ENCODE results near the gene USP16.
A peak's percentile ranks its signal among the peaks of the same experiment; 100 is the strongest.

Gene USP16

DNA sequence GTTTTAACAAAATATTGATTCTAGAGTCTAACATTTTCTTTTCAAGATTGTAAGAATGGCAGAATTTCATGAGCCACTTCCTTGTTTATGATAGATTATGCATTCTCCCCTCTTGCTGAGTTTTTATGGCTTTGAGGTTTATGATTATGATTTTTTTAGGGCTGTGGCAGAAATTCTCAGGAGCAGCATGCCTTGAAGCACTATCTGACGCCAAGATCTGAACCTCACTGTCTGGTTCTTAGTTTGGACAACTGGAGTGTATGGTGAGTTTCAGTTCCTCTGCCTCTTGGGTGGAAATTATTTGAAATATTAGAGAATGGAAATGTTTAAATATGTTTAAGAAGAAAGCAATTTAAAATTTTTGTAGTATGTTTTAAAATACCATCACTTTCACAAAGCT is 10.2 kb downstream of the USP16 start:
- no peak for DNase-seq

DNA sequence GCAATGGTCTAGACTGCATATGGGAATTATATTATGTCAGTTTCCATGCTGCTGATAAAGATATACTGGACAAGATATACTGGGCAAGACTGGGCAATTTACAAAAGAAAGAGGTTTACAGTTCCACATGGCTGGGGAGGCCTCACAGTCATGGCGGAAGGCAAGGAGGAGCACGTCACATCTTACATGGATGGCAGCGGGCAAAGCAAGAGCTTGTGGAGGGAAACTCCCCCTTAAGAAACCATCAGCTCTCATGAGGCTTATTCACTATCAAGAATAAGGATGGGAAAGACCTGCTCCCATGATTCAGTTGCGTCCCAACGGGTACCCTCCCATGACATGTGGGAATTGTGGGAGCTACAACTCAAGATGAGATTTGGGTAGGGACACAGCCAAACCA is 27.8 kb downstream of the USP16 start:
- no peak for DNase-seq

DNA sequence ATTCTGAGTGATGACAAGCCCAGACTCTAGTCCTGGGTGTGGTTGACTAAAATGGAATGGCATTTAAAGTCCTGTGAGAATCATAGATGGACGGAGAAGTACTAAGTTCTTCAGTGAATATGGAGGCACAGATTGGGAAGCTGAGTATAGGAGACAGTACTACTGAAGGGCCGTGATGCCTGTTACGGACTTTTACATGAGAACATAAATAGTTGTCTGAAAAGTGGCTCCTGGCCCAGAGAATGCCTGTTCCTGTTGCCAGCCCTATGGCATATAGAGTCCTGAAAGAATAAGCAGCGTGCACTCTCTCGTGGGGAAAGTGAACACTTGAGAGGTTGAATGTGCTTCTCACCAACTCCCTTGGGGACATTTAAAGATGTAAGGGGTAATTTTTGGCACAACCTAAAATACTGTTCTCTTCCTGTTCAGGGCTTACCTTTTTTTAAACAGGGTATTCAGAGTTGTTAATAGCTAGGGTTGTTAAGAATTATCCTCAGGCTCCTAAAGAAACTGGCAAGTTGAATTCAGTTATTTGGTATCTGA is 28.6 kb downstream of the USP16 start:
- no peak for DNase-seq

DNA sequence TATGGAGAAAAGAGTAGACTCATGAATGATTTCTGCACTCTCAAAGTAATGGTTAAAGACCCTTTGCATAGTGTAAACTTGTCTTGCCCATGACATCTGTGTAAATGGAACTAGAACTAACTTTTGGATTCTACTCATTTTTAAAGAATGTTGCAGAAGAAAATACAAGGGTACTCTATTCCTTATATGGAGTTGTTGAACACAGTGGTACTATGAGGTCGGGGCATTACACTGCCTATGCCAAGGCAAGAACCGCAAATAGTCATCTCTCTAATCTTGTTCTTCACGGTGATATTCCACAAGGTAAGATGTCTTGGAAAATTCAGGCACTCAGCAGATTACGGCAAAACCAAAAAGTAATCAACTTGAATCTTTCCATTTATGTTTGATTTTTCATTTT is 29.2 kb downstream of the USP16 start:
- DNase-seq: no peak

DNA sequence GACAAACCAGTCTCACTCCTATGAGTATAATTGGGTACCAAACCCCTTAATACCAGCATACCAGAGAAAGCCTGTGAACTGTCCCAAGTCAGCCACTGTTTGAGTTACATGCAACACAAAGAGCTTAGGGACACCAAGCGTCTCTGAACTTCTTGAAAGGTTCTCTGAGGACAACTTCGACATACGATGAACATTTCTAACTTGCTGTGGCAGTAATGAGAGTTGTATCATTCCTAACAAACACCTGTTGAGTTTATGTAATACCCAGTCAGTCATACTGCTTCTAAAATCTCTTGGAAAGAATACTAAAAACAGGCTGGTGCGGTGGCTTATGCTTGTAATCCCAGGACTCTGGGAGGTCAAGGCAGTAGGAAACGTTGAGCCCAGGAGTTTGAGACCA is 30.6 kb downstream of the USP16 start:
- no peak for DNase-seq

DNA sequence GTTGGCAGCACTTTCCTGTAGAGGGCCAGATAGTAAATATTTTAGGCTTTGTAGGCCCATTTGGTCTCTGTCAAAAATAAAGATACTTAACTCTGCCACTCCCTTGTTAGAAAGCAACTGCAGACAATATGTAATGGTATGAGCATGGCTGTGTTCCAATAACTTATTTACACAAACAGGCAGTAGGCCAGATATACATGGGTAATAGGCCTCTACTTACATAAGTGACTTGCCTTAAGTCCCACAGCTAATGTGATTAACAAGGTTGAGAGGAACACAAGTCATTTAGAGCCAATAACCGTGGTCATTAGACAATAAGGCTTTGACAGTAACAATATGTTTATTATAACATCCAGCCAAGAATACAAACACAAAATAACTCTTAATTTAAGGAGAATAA is 31.5 kb downstream of the USP16 start:
- DNase-seq: no peak

DNA sequence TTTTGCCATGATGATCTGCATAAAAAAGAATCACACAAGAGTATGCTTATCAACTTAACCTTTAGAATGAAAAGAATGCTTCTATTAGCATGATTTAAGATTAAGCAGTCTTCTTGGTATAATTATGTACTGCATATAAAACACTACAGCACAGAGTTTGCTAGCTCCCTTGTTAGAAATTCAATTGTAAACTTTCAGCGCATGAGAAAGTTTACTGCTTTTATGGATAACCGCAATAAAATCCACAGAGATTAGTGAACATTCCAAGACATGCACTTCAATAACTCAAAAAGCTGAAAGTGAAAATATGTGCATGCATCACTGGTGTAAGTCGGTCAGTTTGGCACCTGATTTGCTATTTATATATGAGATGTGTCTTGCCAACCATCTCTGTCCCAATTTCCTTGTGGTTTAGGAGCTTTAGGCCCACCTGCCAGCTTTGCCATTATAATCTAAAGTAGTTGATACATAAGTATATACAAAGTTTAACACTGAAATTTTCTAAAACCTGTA is 32.1 kb downstream of the USP16 start:
- no peak for DNase-seq

DNA sequence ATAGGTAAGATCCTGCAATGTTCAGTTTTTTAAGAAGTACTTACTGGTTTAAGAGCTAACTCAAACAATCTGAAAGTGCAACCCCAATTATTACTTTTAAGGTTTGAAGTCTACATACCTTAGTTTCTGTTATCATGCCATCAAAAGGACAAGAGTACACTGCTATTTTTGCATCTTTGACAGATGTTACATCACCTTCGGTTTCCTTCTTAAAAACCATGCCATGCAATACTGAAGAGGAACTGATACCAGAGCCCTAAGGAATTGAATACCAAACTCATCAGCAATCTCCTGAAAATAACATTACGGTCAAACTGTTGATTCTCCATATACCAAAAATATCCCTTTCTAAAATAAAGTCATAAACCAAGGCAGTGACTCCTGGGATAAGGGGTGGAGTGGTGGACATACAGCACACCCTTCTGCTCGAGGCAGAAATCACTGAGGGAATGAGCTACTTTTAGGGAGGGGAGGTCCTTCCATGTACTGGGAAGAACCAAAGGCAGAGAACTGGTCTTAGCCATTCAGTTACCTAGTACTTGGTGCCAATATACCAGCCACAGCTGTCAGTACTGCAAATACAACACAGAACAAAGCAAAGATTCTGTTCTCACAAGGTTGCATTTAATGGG is 40.5 kb downstream of the USP16 start:
- no peak for DNase-seq

DNA sequence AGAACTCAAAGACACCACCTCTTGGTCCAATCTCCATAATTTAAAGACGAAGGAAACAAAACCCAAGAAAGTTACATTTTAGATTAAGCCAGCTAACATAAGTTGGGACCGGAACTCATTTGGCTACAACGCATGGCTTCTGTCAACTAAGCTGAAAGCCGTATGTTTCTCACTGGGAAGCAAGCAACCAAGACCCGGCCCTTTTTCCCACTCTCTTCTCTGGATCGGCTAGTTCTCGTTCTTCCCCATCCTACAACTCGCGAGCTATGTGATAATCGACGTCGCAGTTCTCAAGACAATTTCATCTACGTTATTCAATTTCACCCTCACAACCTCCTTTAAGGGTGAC is 48.4 kb downstream of the USP16 start:
- DNase-seq: no peak

DNA sequence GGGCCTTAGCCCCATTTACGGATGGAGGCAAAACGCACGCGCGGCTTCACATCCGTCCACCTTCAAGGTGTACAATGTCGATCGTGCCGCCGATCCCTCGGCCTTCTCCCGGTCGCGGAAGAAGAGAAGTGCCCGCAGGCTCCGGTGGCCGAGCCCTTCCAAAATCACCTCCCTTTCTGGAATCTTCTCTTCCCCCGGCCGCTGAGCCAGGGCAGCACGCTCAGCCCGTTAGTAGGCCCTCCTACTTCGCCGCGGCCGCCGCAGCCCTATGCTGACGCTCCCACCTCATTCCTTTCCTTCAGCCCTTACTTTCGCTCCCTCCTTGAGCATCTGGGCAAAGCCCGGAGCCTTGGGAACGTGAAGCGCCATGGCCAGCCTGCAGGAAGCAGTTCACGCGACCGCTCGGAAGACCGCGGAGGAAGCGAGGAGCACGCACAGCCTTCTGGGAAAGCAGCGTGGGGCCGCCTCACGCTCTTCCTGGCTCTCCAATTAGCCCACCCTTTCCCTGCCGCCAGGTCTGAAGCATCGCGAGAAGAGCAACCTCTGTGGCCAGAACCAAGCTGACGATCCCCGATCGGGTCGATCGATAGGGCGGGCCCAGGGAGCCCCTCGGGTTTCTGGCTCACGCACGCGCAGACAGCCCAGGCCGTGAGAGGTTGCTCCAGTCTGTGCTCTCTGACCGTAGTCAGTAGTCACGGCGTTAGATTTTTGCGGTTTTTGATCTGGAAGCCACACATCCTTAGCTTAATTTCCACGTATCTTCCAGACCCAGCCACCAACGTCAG is 48.9 kb downstream of the USP16 start, which contains the start of gene CCT8:
CCT8 (minus strand) TSS at position 427 of the 785 bp plus-strand sequence; CDS start at position 369, 58 bp downstream.
- DNase-seq: peak; percentile 90 to 96

DNA sequence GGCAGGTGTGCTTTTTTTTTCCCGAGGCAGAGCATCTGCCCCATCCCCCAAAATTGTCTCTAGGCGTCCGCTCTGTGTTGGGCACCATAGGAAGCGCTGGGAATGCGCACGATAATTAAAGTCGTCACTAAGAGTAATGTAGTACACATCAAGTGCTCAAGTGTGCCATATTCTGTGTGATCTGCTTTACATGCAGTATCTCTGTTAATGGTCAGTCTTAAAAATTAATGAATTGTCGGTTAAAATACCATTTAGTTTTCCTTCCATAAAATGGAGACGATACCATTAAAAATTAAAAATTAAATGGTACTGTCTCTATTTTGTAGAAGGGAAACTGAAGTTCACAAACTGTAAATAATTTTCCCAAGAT is 49.5 kb downstream of the USP16 start:
- DNase-seq: no peak

DNA sequence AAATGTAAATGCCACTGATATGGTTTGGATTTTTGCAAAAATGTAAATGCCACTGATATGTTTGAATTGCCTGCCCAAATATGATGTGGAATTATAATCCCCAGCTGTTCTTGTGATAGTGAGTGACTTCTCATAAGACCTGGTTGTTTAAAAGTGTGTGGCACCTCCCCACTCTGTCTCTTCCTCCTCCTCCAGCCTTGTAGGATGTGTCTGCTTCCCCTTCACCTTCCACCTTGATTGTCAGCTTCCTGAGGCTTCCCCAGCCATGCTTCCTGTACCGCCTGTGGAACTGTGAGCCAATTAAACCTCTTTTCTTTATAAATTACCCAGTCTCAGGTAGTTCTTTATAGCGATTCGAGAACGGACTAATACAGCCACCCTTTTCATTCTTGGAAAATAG is 50.3 kb downstream of the USP16 start:
- no peak for DNase-seq

DNA sequence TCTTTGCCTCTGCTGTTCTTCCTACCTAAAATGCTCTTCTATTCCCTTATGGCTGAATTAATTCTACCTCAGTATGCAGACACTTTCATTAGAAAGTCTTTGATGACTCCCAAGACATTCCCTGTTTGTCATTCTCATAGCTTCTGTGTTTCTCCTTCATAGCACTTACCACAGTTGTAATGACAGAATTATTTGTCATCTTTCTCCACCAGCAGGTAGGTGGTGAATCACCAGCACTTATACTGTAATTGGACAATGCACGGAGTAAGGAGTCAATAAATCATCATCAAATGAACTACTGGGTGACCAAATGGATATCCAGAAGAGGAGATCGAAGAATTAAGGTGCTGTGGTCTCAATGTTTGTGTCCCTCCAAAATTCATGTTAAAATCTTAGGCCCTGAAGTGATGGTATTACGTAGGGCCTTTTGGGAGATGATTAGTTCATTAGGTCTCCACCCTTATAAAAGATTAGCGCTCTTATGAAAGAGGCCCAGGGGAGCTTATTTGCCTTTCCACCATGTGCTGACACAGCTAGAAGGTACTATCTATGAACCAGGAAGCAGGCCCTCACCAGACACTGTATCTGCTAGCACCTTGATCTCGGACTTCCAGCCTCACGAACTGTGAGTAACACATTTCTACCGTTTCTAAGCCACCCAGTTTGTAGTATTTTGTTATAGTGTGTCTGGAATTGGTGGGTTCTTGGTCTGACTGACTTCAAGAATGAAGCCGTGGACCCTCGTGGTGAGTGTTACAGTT is 51.4 kb downstream of the USP16 start:
- no peak for DNase-seq

DNA sequence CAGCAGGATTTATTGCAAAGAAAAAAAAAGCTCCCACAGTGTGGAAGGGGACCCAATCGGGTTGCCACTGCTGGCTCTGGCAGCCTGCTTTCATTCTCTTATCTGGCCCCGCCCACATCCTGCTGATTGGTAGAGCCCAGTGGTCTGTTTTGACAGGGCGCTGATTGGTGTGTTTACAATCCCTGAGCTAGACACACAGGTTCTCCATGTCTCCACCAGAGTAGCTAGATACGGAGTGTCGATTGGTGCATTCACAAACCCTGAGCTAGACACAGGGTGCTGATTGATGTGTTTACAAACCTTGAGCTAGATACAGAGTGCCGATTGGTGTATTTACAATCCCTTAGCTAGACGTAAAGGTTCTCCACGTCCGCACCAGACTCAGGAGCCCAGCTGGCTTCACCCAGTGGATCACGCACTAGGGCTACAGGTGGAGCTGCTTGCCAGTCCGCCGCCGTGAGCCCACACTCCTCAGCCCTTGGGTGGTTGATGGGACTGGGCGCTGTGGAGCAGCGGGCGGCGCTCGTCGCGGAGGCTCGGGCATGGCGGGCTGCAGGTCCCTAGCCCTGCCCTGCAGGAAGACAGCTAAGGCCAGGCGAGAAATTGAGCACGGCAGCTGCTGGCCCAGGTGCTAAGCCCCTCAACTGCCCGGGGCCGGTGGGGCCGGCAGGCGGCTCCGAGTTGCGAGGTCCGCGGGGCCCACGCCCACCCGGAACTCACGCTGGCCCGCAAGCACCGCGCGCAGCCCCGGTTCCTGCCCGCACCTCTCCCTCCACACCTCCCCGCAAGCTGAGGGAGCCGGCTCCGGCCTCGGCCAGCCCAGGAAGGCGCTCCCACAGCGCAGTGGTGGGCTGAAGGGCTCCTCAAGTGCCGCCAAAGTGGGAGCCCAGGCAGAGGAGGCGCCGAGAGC is 52.5 kb downstream of the USP16 start:
- DNase-seq: peak; percentile 35 to 63

DNA sequence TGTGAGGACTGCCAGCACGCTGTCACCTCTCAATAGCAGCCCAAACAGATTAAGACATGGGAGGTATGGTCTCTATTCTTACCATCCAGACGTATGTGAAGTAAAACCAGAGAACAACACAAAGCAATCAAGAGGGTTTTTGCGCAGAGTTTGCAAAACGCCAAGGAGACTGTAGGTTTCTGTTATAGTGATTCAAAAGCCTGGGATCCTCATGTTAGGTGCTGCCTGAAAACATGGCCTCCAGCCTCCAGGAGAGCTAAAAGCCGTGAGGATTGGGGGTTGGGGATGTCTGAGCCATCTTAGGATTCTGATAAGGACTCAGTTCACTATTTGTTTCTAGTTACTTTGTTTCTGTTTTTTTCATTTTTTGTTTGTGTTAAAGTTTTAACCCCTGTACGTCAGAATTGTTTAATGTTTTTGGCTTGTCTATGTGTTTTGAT is 53.2 kb downstream of the USP16 start:
- peak; percentile 1 to 44 for DNase-seq

DNA sequence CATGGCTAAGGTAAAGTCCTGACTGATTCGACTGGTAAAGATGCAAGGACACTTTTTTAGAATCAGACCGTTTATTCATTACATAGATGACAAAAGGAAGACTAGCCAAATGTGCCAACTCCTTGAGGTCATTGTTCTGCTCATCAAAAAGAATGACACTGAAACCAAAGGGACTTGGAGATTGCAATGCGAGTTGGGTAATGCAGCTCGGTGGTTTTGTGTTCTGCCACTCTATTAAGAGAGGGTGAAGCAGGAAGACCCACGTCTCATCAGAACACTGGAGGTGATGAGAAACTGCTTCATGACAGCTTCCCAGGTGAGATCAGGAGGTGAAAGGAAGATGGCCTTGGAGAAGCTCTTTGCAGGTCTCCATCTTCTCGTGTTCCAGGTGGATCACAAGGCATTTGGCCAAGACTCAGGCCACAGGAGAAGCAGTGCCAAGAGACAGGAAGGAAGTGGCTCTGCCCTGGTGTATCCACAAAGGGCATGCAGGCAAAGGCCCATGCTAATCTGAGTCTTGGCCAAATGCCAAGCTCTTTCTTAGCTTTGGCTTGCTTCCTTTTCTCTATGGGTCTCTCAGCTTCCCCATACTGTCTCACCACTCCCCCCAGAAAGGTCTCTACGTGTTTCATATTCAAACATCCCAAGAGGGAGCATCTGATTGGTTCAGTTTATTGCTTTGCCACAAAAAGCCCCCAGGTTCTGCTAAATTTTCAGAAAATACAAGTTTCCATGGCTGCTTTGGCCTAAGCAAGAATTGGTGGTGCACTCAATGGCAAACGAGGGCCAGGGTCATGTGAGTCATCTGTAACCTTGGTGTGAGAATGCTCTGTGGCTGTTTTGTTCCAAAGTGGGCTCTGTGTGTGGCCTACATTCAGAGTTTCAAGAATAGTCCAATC is 54.6 kb downstream of the USP16 start:
- no peak for DNase-seq

DNA sequence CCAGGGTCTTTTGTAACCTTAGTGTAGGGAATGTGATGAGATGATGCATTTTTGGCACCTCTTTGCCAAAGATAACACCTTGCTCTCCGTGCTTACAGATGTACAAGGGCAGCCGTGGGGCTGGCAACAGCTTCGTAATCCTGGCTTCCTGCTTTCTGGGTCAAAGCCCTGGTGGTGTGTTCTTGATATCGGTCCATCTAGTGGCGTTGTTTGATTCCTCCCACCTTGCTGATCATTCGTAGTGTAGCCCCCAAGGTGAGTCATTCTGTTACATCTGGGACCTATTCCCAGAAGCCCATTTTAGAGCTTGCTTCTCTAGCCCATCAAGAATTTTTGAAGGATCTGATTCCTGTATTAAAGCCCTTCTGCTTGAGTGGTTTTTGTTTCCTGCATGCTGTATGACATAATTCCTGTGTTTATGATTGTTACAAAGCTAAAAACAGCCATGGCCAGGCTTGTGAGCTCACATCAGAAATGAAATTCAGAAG is 56.0 kb downstream of the USP16 start:
- no peak for DNase-seq

DNA sequence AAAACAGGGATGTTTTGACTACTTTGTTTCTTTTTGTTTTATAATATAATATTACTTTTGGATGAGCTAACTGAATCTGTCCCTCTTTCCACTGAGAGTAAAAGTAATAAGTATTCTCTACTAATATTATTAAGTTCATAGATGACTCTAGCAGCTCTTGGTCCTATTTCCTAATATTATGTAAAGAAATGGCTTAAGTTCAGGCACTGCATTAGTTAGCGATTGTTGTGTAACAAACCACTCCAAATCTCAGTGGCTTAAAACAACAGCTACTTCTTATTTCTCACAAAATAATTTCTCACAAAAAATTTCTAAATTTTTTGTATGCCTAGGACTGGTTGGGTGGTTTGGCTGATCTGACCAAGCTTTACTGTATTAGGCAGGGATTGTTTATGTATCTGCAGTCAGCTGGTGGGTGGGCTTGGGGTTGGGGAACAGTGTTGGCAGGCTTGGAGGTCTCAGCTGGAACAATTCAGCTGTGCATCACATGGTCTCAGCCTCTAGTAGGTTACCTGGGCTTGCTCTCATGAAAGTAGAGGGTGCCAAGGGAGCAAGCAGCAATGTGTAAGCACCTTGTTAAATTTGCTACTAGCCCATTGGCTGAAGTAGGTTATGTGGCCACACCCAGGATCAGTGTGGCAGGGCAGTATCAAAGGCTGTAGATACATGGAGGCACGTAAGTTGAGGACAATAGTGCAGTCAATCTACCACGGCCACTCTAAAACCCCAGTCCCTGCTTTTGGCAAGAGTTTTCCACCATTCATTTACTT is 57.8 kb downstream of the USP16 start:
- no peak for DNase-seq

DNA sequence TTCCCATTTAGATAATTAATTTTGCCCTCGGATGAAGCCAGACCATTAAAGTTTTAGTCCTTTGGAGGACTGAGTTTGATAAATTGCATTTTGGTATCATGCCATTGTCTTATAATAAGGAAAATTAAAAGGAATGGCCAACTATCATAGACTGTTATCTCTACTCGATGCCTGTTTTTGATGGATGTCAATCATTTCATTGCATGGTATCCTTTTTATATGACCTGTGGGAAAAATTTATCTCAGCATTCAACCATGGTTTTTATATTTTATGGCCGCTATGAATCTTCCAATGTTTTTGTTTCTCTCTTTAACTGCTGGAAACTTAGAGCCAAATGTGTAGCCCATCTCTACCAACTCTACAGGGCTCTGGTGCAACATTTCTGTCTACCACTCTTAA is 58.8 kb downstream of the USP16 start:
- DNase-seq: no peak

DNA sequence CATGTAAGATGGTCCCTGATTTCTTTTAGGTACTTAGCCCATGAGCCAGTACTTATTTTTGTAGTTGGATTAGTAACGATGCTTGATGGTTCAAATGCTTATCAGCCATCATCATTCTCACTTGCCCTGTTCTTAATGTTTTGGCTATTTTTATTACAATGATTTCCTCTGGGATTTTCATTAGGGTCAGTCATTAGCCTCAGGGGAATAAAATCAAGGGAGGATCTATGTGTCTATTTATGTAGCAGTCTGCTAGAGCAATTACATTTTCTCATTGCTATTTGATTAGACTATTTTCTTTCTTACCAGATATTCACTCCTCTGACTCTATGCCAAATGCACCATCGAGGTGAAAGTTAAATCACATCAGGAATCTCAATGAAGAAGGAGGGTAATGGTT is 59.9 kb downstream of the USP16 start:
- DNase-seq: no peak

Data from SW 1271 (cell line).